Occipital lobe (tissue), 2 donors: ENCODE results near the gene DEPDC4. TPM values are rescaled to one million over a fixed set of nuclear protein-coding genes. Genes with fewer than 3 reads are reported as not detected.
"Not testable (repeated sequence)": the region's sequence is repeated elsewhere in the genome, so short reads cannot be mapped to it uniquely, and the experiment has no call there.

ENCODE experiments used
- DNase-seq: peaks from one replicate; lab custom pipeline; 2025; lab: John Stamatoyannopoulos, UW
- total RNA-seq: library from RNA; depleted of rRNA; stranded (reverse); fragments of >200 nt; gene quantifications from one replicate; pipeline ENCODE4 v1.2.3, GENCODE V29; 2014

Gene DEPDC4
- 1.2 TPM for total RNA-seq

- peak; percentile 95 for DNase-seq
Observed at GRCh38 chr12:100266835-100267602, at the start of gene DEPDC4, which contains the start of gene SCYL2. Gene DEPDC4 (minus strand): TSS chr12:100267079. CDS start chr12:100267076, 3 bp downstream. Gene SCYL2 (plus strand): TSS chr12:100267177. CDS start chr12:100282971, 15,794 bp downstream.

GRCh38 chr12:100311317-100311716 is 44.4 kb upstream of the DEPDC4 start:
- DNase-seq = no peak

- DNase-seq = not testable (repeated sequence)
Observed at GRCh38 chr12:100308138-100308537, 41.3 kb upstream of the DEPDC4 start.

GRCh38 chr12:100304334-100304733 is 37.5 kb upstream of the DEPDC4 start:
- not testable (repeated sequence) for DNase-seq

GRCh38 chr12:100303831-100304230 is 37.0 kb upstream of the DEPDC4 start:
- no peak for DNase-seq

GRCh38 chr12:100302081-100302480 is 35.2 kb upstream of the DEPDC4 start:
- DNase-seq = no peak

- no peak for DNase-seq
Observed at GRCh38 chr12:100295764-100296555, 29.1 kb upstream of the DEPDC4 start.

GRCh38 chr12:100294366-100294765 is 27.5 kb upstream of the DEPDC4 start:
- DNase-seq = not testable (repeated sequence)

- DNase-seq = no peak
Observed at GRCh38 chr12:100293017-100293416, 26.1 kb upstream of the DEPDC4 start.

GRCh38 chr12:100290016-100290415 is 23.1 kb upstream of the DEPDC4 start:
- no peak for DNase-seq

- no peak for DNase-seq
Observed at GRCh38 chr12:100289038-100289437, 22.2 kb upstream of the DEPDC4 start.

- DNase-seq = not testable (repeated sequence)
Observed at GRCh38 chr12:100284556-100284955, 17.7 kb upstream of the DEPDC4 start.

- no peak for DNase-seq
Observed at GRCh38 chr12:100279607-100280244, 12.8 kb upstream of the DEPDC4 start.

- DNase-seq = no peak
Observed at GRCh38 chr12:100279159-100279558, 12.3 kb upstream of the DEPDC4 start.

- no peak for DNase-seq
Observed at GRCh38 chr12:100274291-100274690, 7.4 kb upstream of the DEPDC4 start.

GRCh38 chr12:100273782-100274181 is 6.9 kb upstream of the DEPDC4 start:
- DNase-seq = no peak

GRCh38 chr12:100268835-100269564 is 2.1 kb upstream of the DEPDC4 start:
- no peak for DNase-seq

- DNase-seq = peak; percentile 58
Observed at GRCh38 chr12:100267603-100268281, 863 bp upstream of the DEPDC4 start.

- DNase-seq = no peak
Observed at GRCh38 chr12:100266585-100266834, 369 bp downstream of the DEPDC4 start.

GRCh38 chr12:100265732-100266584 is 921 bp downstream of the DEPDC4 start:
- DNase-seq = no peak
